Gastrocnemius medialis (tissue), 4 donors: ENCODE data around the gene NRDE2.

Experiments
- POLR2A ChIP-seq, 2 donors: fragments of 450-650 bp; IDR thresholded peaks; one replicate each; pipeline ENCODE4 v1.6.1; 2017; ENCODE audit warnings: antibody characterized with exemption in 2 of 2, mild to moderate bottlenecking in 2 of 2, moderate library complexity in 2 of 2
- TF ChIP-seq, protein P1 (sequence below), 5 experiments: fragments of 450-650 bp in 3 of 5; fragments of 200-600 bp in 2 of 5; sonication (generic) in 2 of 5; IDR thresholded peaks in 4 of 5; conservative IDR thresholded peaks in 1 of 5; 1 replicate in 4 of 5; 2 replicates in 1 of 5; pipeline ENCODE4 v1.5.1; 2016 to 2019; ENCODE audit warnings: antibody characterized with exemption in 5 of 5, mild to moderate bottlenecking in 3 of 5, moderate library complexity in 3 of 5

DNA sequence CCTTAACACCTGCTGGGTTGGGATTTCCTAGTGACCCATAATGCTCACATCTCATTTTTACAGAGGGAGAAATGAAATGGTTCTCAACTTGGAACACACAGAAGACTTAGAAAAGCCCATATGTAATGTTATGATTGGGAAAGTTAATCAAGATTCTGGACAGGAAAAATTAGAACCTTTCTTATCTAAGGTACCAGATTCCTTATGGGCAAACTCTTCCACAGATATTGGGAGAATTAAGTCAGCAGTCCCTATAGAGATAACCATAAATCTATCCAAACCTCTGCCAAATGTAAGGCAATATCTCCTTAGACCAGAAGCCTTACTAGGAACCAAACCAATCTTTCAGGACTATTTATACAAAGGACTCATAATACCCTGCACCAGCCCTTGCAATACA lies 89.3 kb downstream of the NRDE2 start:
- TF ChIP-seq, protein P1, sequence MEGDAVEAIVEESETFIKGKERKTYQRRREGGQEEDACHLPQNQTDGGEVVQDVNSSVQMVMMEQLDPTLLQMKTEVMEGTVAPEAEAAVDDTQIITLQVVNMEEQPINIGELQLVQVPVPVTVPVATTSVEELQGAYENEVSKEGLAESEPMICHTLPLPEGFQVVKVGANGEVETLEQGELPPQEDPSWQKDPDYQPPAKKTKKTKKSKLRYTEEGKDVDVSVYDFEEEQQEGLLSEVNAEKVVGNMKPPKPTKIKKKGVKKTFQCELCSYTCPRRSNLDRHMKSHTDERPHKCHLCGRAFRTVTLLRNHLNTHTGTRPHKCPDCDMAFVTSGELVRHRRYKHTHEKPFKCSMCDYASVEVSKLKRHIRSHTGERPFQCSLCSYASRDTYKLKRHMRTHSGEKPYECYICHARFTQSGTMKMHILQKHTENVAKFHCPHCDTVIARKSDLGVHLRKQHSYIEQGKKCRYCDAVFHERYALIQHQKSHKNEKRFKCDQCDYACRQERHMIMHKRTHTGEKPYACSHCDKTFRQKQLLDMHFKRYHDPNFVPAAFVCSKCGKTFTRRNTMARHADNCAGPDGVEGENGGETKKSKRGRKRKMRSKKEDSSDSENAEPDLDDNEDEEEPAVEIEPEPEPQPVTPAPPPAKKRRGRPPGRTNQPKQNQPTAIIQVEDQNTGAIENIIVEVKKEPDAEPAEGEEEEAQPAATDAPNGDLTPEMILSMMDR (IDR thresholded peaks at IDR 0.05 in 4 of 5, conservative IDR thresholded peaks at IDR 0.05 in 1 of 5) = no peak
- no peak for TF ChIP-seq POLR2A (IDR thresholded peaks at IDR 0.05)
